ENCODE results near the gene USO1. TPM values are rescaled to one million over a fixed set of nuclear protein-coding genes. Genes with fewer than 3 reads are reported as not detected.

USO1 gene
- polyA plus RNA-seq, 1 donor (not counting 4 experiments of a cell fraction or from before 2014, with no cell fraction given) = 75.4 TPM

DNA sequence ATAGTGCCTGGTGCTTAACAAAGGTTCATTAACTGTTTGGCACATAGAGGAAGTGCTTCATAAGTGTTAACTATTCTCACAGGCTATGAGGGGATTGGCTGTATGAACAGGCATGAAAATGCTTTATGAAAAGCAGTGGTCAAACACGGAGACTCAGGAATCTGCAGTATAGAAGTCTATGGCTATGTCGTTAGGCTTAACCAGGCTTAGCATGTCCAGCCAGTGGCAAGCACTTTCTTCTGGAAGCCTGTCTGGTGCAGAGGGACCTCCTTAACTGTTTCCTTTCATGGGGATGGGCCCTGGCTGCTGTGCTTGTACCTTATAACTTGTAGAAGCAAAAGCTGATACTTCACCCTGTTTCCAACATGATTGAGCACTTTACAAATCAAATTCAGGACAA lies 99.4 kb downstream of the USO1 start:
- no peaks in the 10 kb centered on the region for H3K36me3 ChIP-seq (ENCODE audit: control insufficient read depth in 2 of 2, extremely low read depth in 1 of 2, insufficient read depth in 2 of 2, low read length in 2 of 2)
- no peak overlapping the region for H2AFZ ChIP-seq (ENCODE audit: control insufficient read depth, low read length)
- FAIRE-seq (no peak), DNase-seq (ENCODE audit: low read depth, low spot score) (no peak)
- H3K9me1 ChIP-seq (ENCODE audit: control insufficient read depth, extremely low read depth, insufficient read depth, low read length) = no peaks in the 10 kb centered on the region
- H3K79me2 ChIP-seq (ENCODE audit: control insufficient read depth, insufficient read depth, low read length) = no peaks in the 10 kb centered on the region
- H3K4me2 ChIP-seq (ENCODE audit: control insufficient read depth, extremely low read depth, insufficient read depth, low read depth, low read length) = no peak overlapping the region
- no peaks in the 10 kb centered on the region for H3K4me1 ChIP-seq (ENCODE audit: control insufficient read depth, extremely low read depth, insufficient read depth, low read length)
- H3K27me3 ChIP-seq (ENCODE audit: control insufficient read depth, extremely low read depth, insufficient read depth, low read length) = no peaks in the 10 kb centered on the region
- H3K9me3 ChIP-seq (ENCODE audit: control insufficient read depth, low read depth, low read length) = no peaks in the 10 kb centered on the region
- H3K9ac ChIP-seq (ENCODE audit: control insufficient read depth, extremely low read depth, insufficient read depth, low read length) = no peak overlapping the region
- no peaks in the 10 kb centered on the region for H4K20me1 ChIP-seq (ENCODE audit: control insufficient read depth, extremely low read depth, insufficient read depth, low read length)
- TF ChIP-seq, protein P1, sequence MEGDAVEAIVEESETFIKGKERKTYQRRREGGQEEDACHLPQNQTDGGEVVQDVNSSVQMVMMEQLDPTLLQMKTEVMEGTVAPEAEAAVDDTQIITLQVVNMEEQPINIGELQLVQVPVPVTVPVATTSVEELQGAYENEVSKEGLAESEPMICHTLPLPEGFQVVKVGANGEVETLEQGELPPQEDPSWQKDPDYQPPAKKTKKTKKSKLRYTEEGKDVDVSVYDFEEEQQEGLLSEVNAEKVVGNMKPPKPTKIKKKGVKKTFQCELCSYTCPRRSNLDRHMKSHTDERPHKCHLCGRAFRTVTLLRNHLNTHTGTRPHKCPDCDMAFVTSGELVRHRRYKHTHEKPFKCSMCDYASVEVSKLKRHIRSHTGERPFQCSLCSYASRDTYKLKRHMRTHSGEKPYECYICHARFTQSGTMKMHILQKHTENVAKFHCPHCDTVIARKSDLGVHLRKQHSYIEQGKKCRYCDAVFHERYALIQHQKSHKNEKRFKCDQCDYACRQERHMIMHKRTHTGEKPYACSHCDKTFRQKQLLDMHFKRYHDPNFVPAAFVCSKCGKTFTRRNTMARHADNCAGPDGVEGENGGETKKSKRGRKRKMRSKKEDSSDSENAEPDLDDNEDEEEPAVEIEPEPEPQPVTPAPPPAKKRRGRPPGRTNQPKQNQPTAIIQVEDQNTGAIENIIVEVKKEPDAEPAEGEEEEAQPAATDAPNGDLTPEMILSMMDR (optimal IDR thresholded peaks at IDR 0.05 in 1 of 3, IDR thresholded peaks at IDR 0.05 in 1 of 3, conservative IDR thresholded peaks at IDR 0.05 in 1 of 3; ENCODE audit: extremely low read depth in 1 of 3, insufficient read depth in 2 of 3, low read length in 3 of 3) = no peak
- no peak for TF ChIP-seq EZH2 (IDR thresholded peaks at IDR 0.05; ENCODE audit: low read length)
- no peak overlapping the region for H3K27ac ChIP-seq (ENCODE audit: control insufficient read depth, insufficient read depth, low read length)
- no peak overlapping the region for H3K4me3 ChIP-seq (ENCODE audit: control insufficient read depth in 2 of 3, extremely low read depth in 1 of 3, insufficient read depth in 2 of 3, low read depth in 1 of 3, low read length in 3 of 3)
- dilution Hi-C loops (cut with MboI; ENCODE audit: extremely low pct_ligation_motif_present, low sequenced_read_pairs) = no loop called here

DNA sequence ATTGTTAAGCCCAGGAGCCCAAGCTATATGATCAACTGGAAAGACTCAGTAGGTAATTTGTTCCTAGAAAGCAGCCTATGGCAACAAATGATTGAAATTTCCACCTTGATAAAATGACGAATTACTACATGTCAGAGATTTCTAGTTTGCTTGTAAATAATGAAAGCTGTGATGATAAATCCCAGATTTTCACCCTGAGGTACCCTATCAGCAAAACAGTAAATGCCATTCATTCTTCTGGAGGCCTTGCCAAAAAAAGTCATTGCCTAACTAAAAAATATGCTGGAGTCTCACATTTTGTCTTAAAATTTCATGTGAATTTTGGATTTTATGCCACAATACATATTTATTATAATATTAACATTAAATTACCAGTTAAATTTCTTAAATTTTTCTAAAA lies 106.5 kb downstream of the USO1 start:
- no peak overlapping the region for H3K4me2 ChIP-seq (ENCODE audit: control insufficient read depth, extremely low read depth, insufficient read depth, low read depth, low read length)
- H3K4me3 ChIP-seq (ENCODE audit: control insufficient read depth in 2 of 3, extremely low read depth in 1 of 3, insufficient read depth in 2 of 3, low read depth in 1 of 3, low read length in 3 of 3) = no peak overlapping the region
- H3K79me2 ChIP-seq (ENCODE audit: control insufficient read depth, insufficient read depth, low read length) = no peaks in the 10 kb centered on the region
- H3K9me3 ChIP-seq (ENCODE audit: control insufficient read depth, low read depth, low read length) = no peaks in the 10 kb centered on the region
- TF ChIP-seq, protein P1 (optimal IDR thresholded peaks at IDR 0.05 in 1 of 3, IDR thresholded peaks at IDR 0.05 in 1 of 3, conservative IDR thresholded peaks at IDR 0.05 in 1 of 3; ENCODE audit: extremely low read depth in 1 of 3, insufficient read depth in 2 of 3, low read length in 3 of 3) = no peak
- TF ChIP-seq EZH2 (IDR thresholded peaks at IDR 0.05; ENCODE audit: low read length) = no peak
- no peak for DNase-seq (ENCODE audit: low read depth, low spot score)
- H3K9me1 ChIP-seq (ENCODE audit: control insufficient read depth, extremely low read depth, insufficient read depth, low read length) = no peaks in the 10 kb centered on the region
- no peak overlapping the region for H2AFZ ChIP-seq (ENCODE audit: control insufficient read depth, low read length)
- dilution Hi-C loops (cut with MboI; ENCODE audit: extremely low pct_ligation_motif_present, low sequenced_read_pairs) = no loop called here
- H3K27me3 ChIP-seq (ENCODE audit: control insufficient read depth, extremely low read depth, insufficient read depth, low read length) = no peaks in the 10 kb centered on the region
- no peak overlapping the region for H3K9ac ChIP-seq (ENCODE audit: control insufficient read depth, extremely low read depth, insufficient read depth, low read length)
- no peaks in the 10 kb centered on the region for H3K4me1 ChIP-seq (ENCODE audit: control insufficient read depth, extremely low read depth, insufficient read depth, low read length)
- FAIRE-seq = no peak
- H4K20me1 ChIP-seq (ENCODE audit: control insufficient read depth, extremely low read depth, insufficient read depth, low read length) = no peaks in the 10 kb centered on the region
- no peak overlapping the region for H3K27ac ChIP-seq (ENCODE audit: control insufficient read depth, insufficient read depth, low read length)
- H3K36me3 ChIP-seq (ENCODE audit: control insufficient read depth in 2 of 2, extremely low read depth in 1 of 2, insufficient read depth in 2 of 2, low read length in 2 of 2) = no peaks in the 10 kb centered on the region
